ENCODE data around the gene FMNL2. TPM values are rescaled to one million over a fixed set of nuclear protein-coding genes. Genes with fewer than 3 reads are reported as not detected.

Gene FMNL2
- total RNA-seq, 1 experiment from 2014 or later: 46.5 TPM

DNA sequence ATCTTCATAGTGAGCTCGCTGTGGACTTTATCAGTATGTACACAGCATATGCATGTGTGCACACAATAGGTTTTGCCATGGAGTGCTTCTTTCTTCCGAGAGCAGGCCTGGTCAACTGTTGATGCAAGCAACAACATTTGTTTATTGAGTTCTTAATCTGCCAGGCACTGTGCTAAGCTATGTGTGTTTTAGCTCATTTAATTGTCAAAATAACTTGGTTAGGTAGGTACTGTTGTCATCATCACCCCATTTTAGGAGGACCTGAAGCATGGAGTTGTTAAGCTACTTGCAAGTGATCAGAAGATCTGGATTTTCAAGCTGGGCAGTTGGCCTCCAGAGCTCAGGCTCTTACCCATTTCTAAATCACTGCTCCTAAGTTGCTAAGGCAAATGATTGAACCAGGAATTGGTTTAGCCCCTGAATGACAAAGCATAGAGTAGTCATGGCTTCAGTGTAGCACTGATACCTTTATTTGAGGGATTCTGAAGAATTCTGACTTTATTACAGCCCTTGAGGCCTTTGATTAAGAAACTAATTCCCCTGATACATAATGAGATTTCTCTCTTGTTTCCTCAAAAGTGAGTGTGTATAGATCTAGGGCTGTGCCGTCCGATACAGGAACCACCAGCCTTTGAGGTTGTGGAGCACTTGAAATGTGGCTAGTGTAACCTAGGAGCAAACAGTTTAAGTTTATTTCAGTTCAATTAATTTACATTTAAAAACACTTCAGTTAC is 132.9 kb downstream of the FMNL2 start:
- Mint-ChIP-seq H3K9me3 (ENCODE audit: low read depth, unreplicated experiment) (no peaks in the 10 kb centered on the region), H3K4me1 (ENCODE audit: low read depth, unreplicated experiment) (peaks cover 74% of the 10 kb centered on the region), H3K27me3 (ENCODE audit: unreplicated experiment) (no peaks in the 10 kb centered on the region), H3K27ac (ENCODE audit: unreplicated experiment) (peak overlapping the region; percentile 70), H3K4me3 (ENCODE audit: low read depth, unreplicated experiment) (peak overlapping the region; percentile 58), H3K36me3 (ENCODE audit: insufficient read depth, unreplicated experiment) (no peaks in the 10 kb centered on the region)
- TF ChIP-seq, protein P1, sequence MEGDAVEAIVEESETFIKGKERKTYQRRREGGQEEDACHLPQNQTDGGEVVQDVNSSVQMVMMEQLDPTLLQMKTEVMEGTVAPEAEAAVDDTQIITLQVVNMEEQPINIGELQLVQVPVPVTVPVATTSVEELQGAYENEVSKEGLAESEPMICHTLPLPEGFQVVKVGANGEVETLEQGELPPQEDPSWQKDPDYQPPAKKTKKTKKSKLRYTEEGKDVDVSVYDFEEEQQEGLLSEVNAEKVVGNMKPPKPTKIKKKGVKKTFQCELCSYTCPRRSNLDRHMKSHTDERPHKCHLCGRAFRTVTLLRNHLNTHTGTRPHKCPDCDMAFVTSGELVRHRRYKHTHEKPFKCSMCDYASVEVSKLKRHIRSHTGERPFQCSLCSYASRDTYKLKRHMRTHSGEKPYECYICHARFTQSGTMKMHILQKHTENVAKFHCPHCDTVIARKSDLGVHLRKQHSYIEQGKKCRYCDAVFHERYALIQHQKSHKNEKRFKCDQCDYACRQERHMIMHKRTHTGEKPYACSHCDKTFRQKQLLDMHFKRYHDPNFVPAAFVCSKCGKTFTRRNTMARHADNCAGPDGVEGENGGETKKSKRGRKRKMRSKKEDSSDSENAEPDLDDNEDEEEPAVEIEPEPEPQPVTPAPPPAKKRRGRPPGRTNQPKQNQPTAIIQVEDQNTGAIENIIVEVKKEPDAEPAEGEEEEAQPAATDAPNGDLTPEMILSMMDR (IDR thresholded peaks at IDR 0.05; ENCODE audit: unreplicated experiment): no peak
- no peak for DNase-seq
- intact Hi-C loops (cut with micrococcal nuclease; ENCODE audit: unreplicated experiment): loop anchor here (5.0 kb wide), 4 partner anchors 39 to 266 kb away; partner anchors contain the start of gene FMNL2
- no TSS peak for BruUV-seq (replicated peaks)
- CTCF ChIA-PET: interaction anchor here (0.9 to 3.9 kb wide), 4 partner anchors 18 to 131 kb away, joined by 3 to 21 read pairs (median 3); no protein-coding TSS in a partner anchor

DNA sequence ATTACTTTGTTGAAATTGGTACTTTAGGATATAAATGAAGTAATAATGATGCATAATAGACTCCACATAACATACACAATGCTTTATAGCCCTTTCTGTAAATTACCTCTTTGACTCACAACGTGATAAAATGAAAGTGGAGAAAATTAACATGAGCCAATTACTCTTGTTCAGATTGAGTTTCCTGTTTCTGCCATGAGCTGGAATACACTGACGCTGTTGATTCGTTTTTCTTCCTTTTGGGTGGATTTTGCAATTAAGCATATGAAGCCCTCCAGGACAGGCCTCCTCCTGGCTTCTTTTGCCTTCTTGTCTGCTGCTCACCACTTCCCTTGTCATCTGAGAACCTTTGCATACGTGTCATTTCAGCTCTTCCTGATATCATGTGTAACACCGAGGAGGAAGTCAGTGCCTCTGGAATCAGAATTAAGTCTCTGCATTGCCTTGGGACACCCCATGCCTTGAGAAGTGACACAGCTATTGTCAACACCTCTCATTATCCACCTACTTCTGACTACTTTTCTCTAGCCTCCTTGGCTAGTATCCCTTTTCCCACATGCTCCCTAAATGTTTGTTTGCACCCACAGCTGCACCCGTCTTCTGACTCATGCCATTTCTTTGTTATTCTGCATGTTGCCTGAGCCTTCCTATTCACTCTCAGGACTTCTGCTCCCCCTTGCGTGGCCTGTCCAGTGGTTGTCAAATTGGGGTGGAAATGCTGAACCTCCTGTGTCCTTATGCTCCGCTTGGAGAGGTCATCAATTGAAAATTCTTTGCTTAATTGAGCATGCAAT is 134.1 kb downstream of the FMNL2 start:
- CTCF ChIA-PET: interaction anchor here (0.8 to 3.9 kb wide), 4 partner anchors 16 to 63 kb away, joined by 3 to 21 read pairs (median 3); no protein-coding TSS in a partner anchor
- H3K4me1 Mint-ChIP-seq (ENCODE audit: low read depth, unreplicated experiment): peaks cover 66% of the 10 kb centered on the region

DNA sequence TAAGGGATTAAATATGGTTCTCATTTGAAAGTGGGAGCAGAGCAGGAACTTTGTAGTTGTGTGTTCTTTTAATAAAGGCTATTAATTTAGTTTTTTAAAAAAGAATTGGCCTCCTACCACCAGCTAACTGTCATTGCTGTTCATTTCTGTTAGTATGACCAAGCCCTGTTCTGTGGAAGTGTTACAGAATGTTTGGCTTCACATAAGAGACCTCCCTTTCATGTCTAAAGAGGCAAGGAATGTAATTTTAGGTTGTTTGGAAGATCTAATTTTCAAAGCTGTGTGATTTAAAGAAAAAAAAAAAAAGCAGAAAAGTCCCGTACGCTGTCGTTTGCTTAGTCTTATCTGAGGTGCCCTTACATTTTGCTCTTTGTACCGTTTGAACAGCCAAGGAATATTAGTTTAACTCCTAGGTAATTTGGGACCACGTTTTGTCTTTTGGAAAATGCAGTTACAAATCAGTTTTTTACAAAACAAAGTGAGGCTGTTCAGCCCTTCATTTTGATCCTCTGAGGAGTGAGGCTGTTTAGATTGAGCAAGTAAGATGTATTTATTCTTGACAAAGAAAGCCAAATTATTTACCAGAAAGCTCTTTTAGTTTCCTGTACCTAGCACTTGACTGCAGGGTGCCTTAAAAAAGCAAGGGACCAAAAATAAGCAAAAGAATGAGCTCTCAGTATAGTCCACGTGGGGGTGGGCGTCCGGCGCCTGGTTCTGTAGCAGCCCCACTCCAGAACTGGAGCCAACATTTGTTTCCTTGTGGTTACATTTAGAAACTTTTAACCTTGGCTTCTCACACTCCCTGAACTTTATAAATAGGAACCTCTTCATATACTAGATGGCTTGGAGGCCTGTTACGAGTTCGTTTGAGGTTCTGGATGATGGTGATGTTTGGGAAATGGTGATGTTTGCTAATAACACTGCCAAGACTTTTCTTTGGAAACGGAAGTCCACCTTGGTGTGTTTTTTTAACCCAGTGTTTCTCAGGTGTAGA is 136.2 kb downstream of the FMNL2 start:
- no peak for DNase-seq
- H3K4me3 Mint-ChIP-seq (ENCODE audit: low read depth, unreplicated experiment): no peak overlapping the region
- H3K27ac Mint-ChIP-seq (ENCODE audit: unreplicated experiment): peak overlapping the region; percentile 47
- CTCF ChIA-PET: no interaction called here
- TF ChIP-seq, protein P1 (IDR thresholded peaks at IDR 0.05; ENCODE audit: unreplicated experiment): no peak
- BruUV-seq (replicated peaks): no TSS peak
- no peaks in the 10 kb centered on the region for H3K27me3 Mint-ChIP-seq (ENCODE audit: unreplicated experiment)
- intact Hi-C loops (cut with micrococcal nuclease; ENCODE audit: unreplicated experiment): no loop called here
- peaks cover 47% of the 10 kb centered on the region for H3K4me1 Mint-ChIP-seq (ENCODE audit: low read depth, unreplicated experiment)
- H3K36me3 Mint-ChIP-seq (ENCODE audit: insufficient read depth, unreplicated experiment): no peaks in the 10 kb centered on the region
- no peaks in the 10 kb centered on the region for H3K9me3 Mint-ChIP-seq (ENCODE audit: low read depth, unreplicated experiment)

More for the DNA sequence above, 134.1 kb downstream of the FMNL2 start:
- BruUV-seq (replicated peaks): no TSS peak
- Mint-ChIP-seq H3K27ac (ENCODE audit: unreplicated experiment) (peak overlapping the region; percentile 90), H3K27me3 (ENCODE audit: unreplicated experiment) (no peaks in the 10 kb centered on the region), H3K4me3 (ENCODE audit: low read depth, unreplicated experiment) (peak overlapping the region; percentile 62), H3K36me3 (ENCODE audit: insufficient read depth, unreplicated experiment) (no peaks in the 10 kb centered on the region), H3K9me3 (ENCODE audit: low read depth, unreplicated experiment) (no peaks in the 10 kb centered on the region)
- no peak for DNase-seq
- TF ChIP-seq, protein P1 (IDR thresholded peaks at IDR 0.05; ENCODE audit: unreplicated experiment): no peak
- intact Hi-C loops (cut with micrococcal nuclease; ENCODE audit: unreplicated experiment): loop anchor here (5.0 kb wide), 4 partner anchors 38 to 267 kb away; partner anchors contain the start of gene FMNL2

DNA sequence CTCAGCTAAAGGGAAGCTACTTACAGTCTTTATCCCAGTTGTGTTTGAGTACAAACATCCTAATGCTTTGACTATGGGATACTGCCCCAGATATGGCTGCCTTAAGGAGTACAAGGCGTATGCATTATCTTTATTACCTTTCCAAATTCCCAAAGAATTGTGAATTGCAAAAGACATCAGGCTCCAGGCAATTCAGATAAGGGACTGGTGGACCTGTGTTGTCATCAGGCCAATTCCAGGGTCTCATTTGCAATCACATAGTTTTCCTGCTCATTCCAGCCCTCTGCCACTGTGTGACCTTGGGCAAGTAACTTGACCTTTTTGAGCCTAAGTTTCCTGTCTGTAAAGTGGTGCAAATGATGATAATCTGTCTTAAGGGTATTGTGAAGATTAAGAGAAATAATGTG is 137.5 kb downstream of the FMNL2 start:
- TF ChIP-seq, protein P1 (IDR thresholded peaks at IDR 0.05; ENCODE audit: unreplicated experiment): no peak
- intact Hi-C loops (cut with micrococcal nuclease; ENCODE audit: unreplicated experiment): no loop called here
- no peaks in the 10 kb centered on the region for H3K9me3 Mint-ChIP-seq (ENCODE audit: low read depth, unreplicated experiment)
- DNase-seq: no peak
- no peaks in the 10 kb centered on the region for H3K27me3 Mint-ChIP-seq (ENCODE audit: unreplicated experiment)
- H3K27ac Mint-ChIP-seq (ENCODE audit: unreplicated experiment): no peak overlapping the region
- CTCF ChIA-PET: no interaction called here
- BruUV-seq (replicated peaks): no TSS peak
- no peaks in the 10 kb centered on the region for H3K36me3 Mint-ChIP-seq (ENCODE audit: insufficient read depth, unreplicated experiment)
- H3K4me3 Mint-ChIP-seq (ENCODE audit: low read depth, unreplicated experiment): no peak overlapping the region
- H3K4me1 Mint-ChIP-seq (ENCODE audit: low read depth, unreplicated experiment): peaks cover 34% of the 10 kb centered on the region

Measured in Calu3 (cell line).